IMR-90 (cell line): ENCODE measurements around the gene PCOLCE2. TPM values are rescaled to one million over a fixed set of nuclear protein-coding genes. Genes with fewer than 3 reads are reported as not detected.

ENCODE experiments used
- ATAC-seq: fragments of 200-7000 bp; cut with Tn5 transposase; 2 replicates; pipeline ENCODE4 v1.9.1; 2020; ENCODE audit warnings: low read depth, mild to moderate bottlenecking, moderate library complexity
- BruUV-seq: library from RNA; stranded (reverse); fragments of 400-500 nt; replicated peaks from 2 replicates; lab custom pipeline; 2021; lab: Mats Ljungman, UMichigan
- CTCF ChIA-PET: fragments of 300-600 bp; formaldehyde crosslinking; extraction: SDS; loops from one replicate; lab custom pipeline; 2021; ENCODE audit warnings: antibody characterized with exemption; lab: Yijun Ruan, JAX
- POLR2A ChIA-PET: fragments of 300-600 bp; sonication (Branson Sonifier 250); formaldehyde crosslinking; loops from one replicate; lab custom pipeline; 2022; ENCODE audit warnings: antibody characterized with exemption; ENCODE audit not compliant: unreplicated experiment; lab: Charles Lee
- DNase-seq: peaks from one replicate; pipeline ENCODE4 v3.0.0; 2013
- H2AFZ ChIP-seq: replicated peaks from 2 replicates; pipeline ENCODE3; 2013; ENCODE audit warnings: low read length, mild to moderate bottlenecking; ENCODE audit not compliant: poor library complexity
- H2AK5ac ChIP-seq: 2 replicates; pipeline ENCODE4 v1.6.1; 2013; ENCODE audit warnings: low read depth, low read length, inconsistent platforms
- H2AK9ac ChIP-seq: replicated peaks from 2 replicates; pipeline ENCODE3; 2013; ENCODE audit warnings: mild to moderate bottlenecking, low read depth, low read length, moderate library complexity; ENCODE audit not compliant: poor library complexity
- H2BK120ac ChIP-seq: 2 replicates; pipeline ENCODE4 v1.6.1; 2013; ENCODE audit warnings: low read depth, low read length, inconsistent platforms
- H2BK15ac ChIP-seq: 3 replicates; pipeline ENCODE4 v1.6.1; 2013; ENCODE audit warnings: low read depth, low read length, inconsistent platforms
- H2BK20ac ChIP-seq: 2 replicates; pipeline ENCODE4 v1.6.1; 2013; ENCODE audit warnings: low read depth, mild to moderate bottlenecking, inconsistent platforms, low read length, moderate library complexity
- H2BK5ac ChIP-seq: 2 replicates; pipeline ENCODE4 v1.6.1; 2013; ENCODE audit warnings: mild to moderate bottlenecking, low read depth, low read length, inconsistent platforms; ENCODE audit not compliant: poor library complexity, severe bottlenecking
- H3K14ac ChIP-seq: replicated peaks from 2 replicates; pipeline ENCODE4 v1.6.1; 2013; ENCODE audit warnings: low read depth, low read length, inconsistent platforms
- H3K18ac ChIP-seq: 2 replicates; pipeline ENCODE4 v1.6.1; 2013; ENCODE audit warnings: low read depth, low read length, control low read depth
- H3K23ac ChIP-seq: 2 replicates; pipeline ENCODE4 v1.6.1; 2013; ENCODE audit warnings: low read depth, low read length, inconsistent platforms
- H3K27ac ChIP-seq: 2 replicates; pipeline ENCODE4 v1.5.1; 2013; ENCODE audit warnings: mild to moderate bottlenecking, control low read depth, low read length; ENCODE audit not compliant: insufficient read depth
- H3K27me3 ChIP-seq: 2 replicates; pipeline ENCODE4 v1.6.1; 2013; ENCODE audit warnings: low read length; ENCODE audit not compliant: control insufficient read depth, insufficient read depth
- H3K36me3 ChIP-seq: 2 replicates; pipeline ENCODE4 v1.6.1; 2013; ENCODE audit warnings: low read length, mixed read lengths; ENCODE audit not compliant: control insufficient read depth, insufficient read depth
- H3K4ac ChIP-seq: 2 replicates; pipeline ENCODE4 v1.6.1; 2013; ENCODE audit warnings: low read depth, low read length, inconsistent platforms
- H3K4me1 ChIP-seq: 2 replicates; pipeline ENCODE4 v1.6.1; 2013; ENCODE audit warnings: low read length, mixed read lengths; ENCODE audit not compliant: control insufficient read depth, insufficient read depth
- H3K4me2 ChIP-seq: 2 replicates; pipeline ENCODE4 v1.6.1; 2013; ENCODE audit warnings: low read depth, mild to moderate bottlenecking, control low read depth, low read length, moderate library complexity
- H3K4me3 ChIP-seq: 2 replicates; pipeline ENCODE4 v1.5.1; 2013; ENCODE audit warnings: low read depth, mild to moderate bottlenecking, control low read depth, low read length, moderate library complexity; ENCODE audit not compliant: insufficient read depth
- H3K56ac ChIP-seq: 2 replicates; pipeline ENCODE4 v1.6.1; 2013; ENCODE audit warnings: low read length, inconsistent platforms; ENCODE audit not compliant: insufficient read depth; ENCODE audit errors: extremely low read depth
- H3K79me1 ChIP-seq, 2 experiments: 2 replicates each; pipeline ENCODE4 v1.6.1; 2013; ENCODE audit warnings: low read length in 2 of 2, inconsistent platforms in 1 of 2, low read depth in 1 of 2
- H3K9ac ChIP-seq: 2 replicates; pipeline ENCODE4 v1.6.1; 2013; ENCODE audit warnings: low read depth, low read length, control low read depth
- H3K9me1 ChIP-seq: 2 replicates; pipeline ENCODE4 v1.6.1; 2013; ENCODE audit warnings: low read length, inconsistent platforms; ENCODE audit not compliant: insufficient read depth
- H3K9me3 ChIP-seq: 2 replicates; pipeline ENCODE4 v1.6.1; 2013; ENCODE audit warnings: low read length; ENCODE audit not compliant: control insufficient read depth, insufficient read depth
- H4K20me1 ChIP-seq: 2 replicates; pipeline ENCODE4 v1.6.1; 2013; ENCODE audit warnings: low read length, inconsistent platforms; ENCODE audit not compliant: insufficient read depth
- H4K5ac ChIP-seq: 2 replicates; pipeline ENCODE4 v1.6.1; 2013; ENCODE audit warnings: mild to moderate bottlenecking, low read depth, low read length, control low read depth
- H4K8ac ChIP-seq, 2 experiments: 2 replicates each; pipeline ENCODE4 v1.6.1; 2013; ENCODE audit warnings: low read depth in 2 of 2, low read length in 2 of 2, control low read depth in 1 of 2, inconsistent platforms in 1 of 2
- H4K91ac ChIP-seq: 2 replicates; pipeline ENCODE4 v1.6.1; 2013; ENCODE audit warnings: low read depth, low read length, inconsistent platforms; ENCODE audit not compliant: insufficient read depth
- BHLHE40 ChIP-seq: fragments of 150-350 bp; IDR thresholded peaks from 2 replicates; pipeline ENCODE4 v1.6.1; 2016; ENCODE audit warnings: mild to moderate bottlenecking, low read depth, low read length
- CEBPB ChIP-seq: IDR thresholded peaks from 2 replicates; pipeline ENCODE4 v1.6.1; 2012; ENCODE audit warnings: low read depth, low read length, improper control_type of control experiment
- CHD1 ChIP-seq: IDR thresholded peaks from 2 replicates; pipeline ENCODE4 v1.6.1; 2012; ENCODE audit warnings: low read depth, low read length, improper control_type of control experiment
- CTCF ChIP-seq: conservative IDR thresholded peaks from 2 replicates; pipeline ENCODE4 v1.5.1; 2012; ENCODE audit warnings: mild to moderate bottlenecking, low read depth, low read length, improper control_type of control experiment
- FOS ChIP-seq: fragments of 150-350 bp; IDR thresholded peaks from 2 replicates; pipeline ENCODE4 v1.6.1; 2016; ENCODE audit warnings: low read depth, low read length
- MAFK ChIP-seq: IDR thresholded peaks from 2 replicates; pipeline ENCODE4 v1.6.1; 2012; ENCODE audit warnings: low read depth, low read length, improper control_type of control experiment
- MXI1 ChIP-seq: IDR thresholded peaks from 2 replicates; pipeline ENCODE4 v1.6.1; 2012; ENCODE audit warnings: low read depth, mild to moderate bottlenecking, low read length, moderate library complexity, borderline replicate concordance
- NFE2L2 ChIP-seq: fragments of 150-350 bp; IDR thresholded peaks from 2 replicates; pipeline ENCODE4 v1.6.1; 2016; ENCODE audit warnings: low read depth, mild to moderate bottlenecking, low read length
- RAD21 ChIP-seq: IDR thresholded peaks from 2 replicates; pipeline ENCODE4 v1.6.1; 2012; ENCODE audit warnings: low read length, improper control_type of control experiment
- RCOR1 ChIP-seq: IDR thresholded peaks from 2 replicates; pipeline ENCODE4 v1.6.1; 2012; ENCODE audit warnings: mild to moderate bottlenecking, low read length, improper control_type of control experiment; ENCODE audit not compliant: insufficient replicate concordance
- RFX5 ChIP-seq: IDR thresholded peaks from 2 replicates; pipeline ENCODE4 v1.8.0; 2012; ENCODE audit warnings: low read depth, mild to moderate bottlenecking, low read length, moderate library complexity
- SMC3 ChIP-seq: fragments of 150-350 bp; IDR thresholded peaks from 2 replicates; pipeline ENCODE4 v1.6.1; 2016; ENCODE audit warnings: low read depth, mild to moderate bottlenecking, antibody characterized with exemption, low read length, moderate library complexity
- WGBS, 2 experiments: methylation state at CpG; one replicate each; pipeline versions ENCODE4 v1.1.5 to v1.1.7; 2013; ENCODE audit warnings: missing lambda C conversion rate in 2 of 2; ENCODE audit not compliant: insufficient read length in 1 of 2; ENCODE audit errors: extremely low coverage in 2 of 2; 5-methylcytosine and 5-hydroxymethylcytosine counted together
- dilution Hi-C: fragments of 300-500 bp; cut with HindIII; formaldehyde crosslinking; loops from one replicate; pipeline ENCODE4 v1.14.3; 2018; ENCODE audit warnings: low sequenced_read_pairs; ENCODE audit not compliant: unreplicated experiment
- in situ Hi-C: fragments of 300-500 bp; cut with MboI; formaldehyde crosslinking; loops from 3 replicates; pipeline ENCODE4 v1.14.3; 2019; ENCODE audit warnings: low sequenced_read_pairs, inconsistent platforms, mixed read lengths
- intact Hi-C: fragments of 100-400 bp; cut with micrococcal nuclease; formaldehyde crosslinking; loops from 2 replicates; pipeline ENCODE4 v1.10.0; 2022
- polyA plus RNA-seq, 3 experiments: library from polyadenylated mRNA; depleted of rRNA; stranded (reverse); fragments of >200 nt; gene quantifications; 2 replicates each; pipeline ENCODE4 v1.2.3, GENCODE V29; 2012; ENCODE audit warnings: low replicate concordance in 1 of 3
- total RNA-seq: library from RNA; depleted of rRNA; stranded (reverse); fragments of >200 nt; gene quantifications from 2 replicates; pipeline ENCODE4 v1.2.3, GENCODE V29; 2012
- TF ChIP-seq, protein P1 (sequence below): fragments of 150-350 bp; IDR thresholded peaks from 2 replicates; pipeline ENCODE4 v1.6.1; 2017; ENCODE audit warnings: mild to moderate bottlenecking, antibody characterized with exemption, low read length, low read depth
- TF ChIP-seq, protein P2 (sequence below): fragments of 150-350 bp; IDR thresholded peaks from 2 replicates; pipeline ENCODE4 v1.6.1; 2016; ENCODE audit warnings: low read depth, mild to moderate bottlenecking, low read length, moderate library complexity, borderline replicate concordance

PCOLCE2 gene
- total and polyA plus RNA-seq, 2 of the 4 experiments (the other 2 are of a cell fraction) = 0.50 to 0.54 TPM

- no peak overlapping the region for H3K4ac ChIP-seq
- DNase-seq (peak; percentile 70), ATAC-seq (peak; percentile 100)
- H2BK5ac ChIP-seq = no peak overlapping the region
- no peaks in the 10 kb centered on the region for H3K9me3 ChIP-seq
- no peak overlapping the region for H2BK15ac ChIP-seq
- no peaks in the 10 kb centered on the region for H3K36me3 ChIP-seq
- no peaks in the 10 kb centered on the region for H3K4me1 ChIP-seq
- intact Hi-C loops = loop anchor here (1.0 kb wide), 3 partner anchors 158 to 934 kb away; no protein-coding TSS in a partner anchor
- no peak overlapping the region for H3K9ac ChIP-seq
- H4K20me1 ChIP-seq = no peaks in the 10 kb centered on the region
- H3K9me1 ChIP-seq = no peaks in the 10 kb centered on the region
- no peak overlapping the region for H2BK20ac ChIP-seq
- no peak overlapping the region for H2AFZ ChIP-seq
- no TSS peak for BruUV-seq
- H3K56ac ChIP-seq = no peak overlapping the region
- H4K5ac ChIP-seq = no peak overlapping the region
- in situ Hi-C loops = no loop called here
- H3K27me3 ChIP-seq = peaks cover 15% of the 10 kb centered on the region
- 0% methylated on average over 3 of the region's 9 CpGs; no CpG with 5 or more reads in 1 of the 2 experiments for WGBS, 2 experiments
- H3K14ac ChIP-seq = no peak overlapping the region
- H2AK9ac ChIP-seq = no peak overlapping the region
- no peak overlapping the region for H3K23ac ChIP-seq
- no peak overlapping the region for H3K18ac ChIP-seq
- TF ChIP-seq NFE2L2 (no peak), MXI1 (no peak), FOS (no peak), RCOR1 (no peak), CHD1 (no peak), RAD21 (peak; percentile 87), MAFK (no peak), SMC3 (peak; percentile 79), CEBPB (no peak), BHLHE40 (no peak), RFX5 (no peak), CTCF (peak; percentile 82)
- TF ChIP-seq, protein P1, sequence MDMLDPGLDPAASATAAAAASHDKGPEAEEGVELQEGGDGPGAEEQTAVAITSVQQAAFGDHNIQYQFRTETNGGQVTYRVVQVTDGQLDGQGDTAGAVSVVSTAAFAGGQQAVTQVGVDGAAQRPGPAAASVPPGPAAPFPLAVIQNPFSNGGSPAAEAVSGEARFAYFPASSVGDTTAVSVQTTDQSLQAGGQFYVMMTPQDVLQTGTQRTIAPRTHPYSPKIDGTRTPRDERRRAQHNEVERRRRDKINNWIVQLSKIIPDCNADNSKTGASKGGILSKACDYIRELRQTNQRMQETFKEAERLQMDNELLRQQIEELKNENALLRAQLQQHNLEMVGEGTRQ = no peak
- TF ChIP-seq, protein P2, sequence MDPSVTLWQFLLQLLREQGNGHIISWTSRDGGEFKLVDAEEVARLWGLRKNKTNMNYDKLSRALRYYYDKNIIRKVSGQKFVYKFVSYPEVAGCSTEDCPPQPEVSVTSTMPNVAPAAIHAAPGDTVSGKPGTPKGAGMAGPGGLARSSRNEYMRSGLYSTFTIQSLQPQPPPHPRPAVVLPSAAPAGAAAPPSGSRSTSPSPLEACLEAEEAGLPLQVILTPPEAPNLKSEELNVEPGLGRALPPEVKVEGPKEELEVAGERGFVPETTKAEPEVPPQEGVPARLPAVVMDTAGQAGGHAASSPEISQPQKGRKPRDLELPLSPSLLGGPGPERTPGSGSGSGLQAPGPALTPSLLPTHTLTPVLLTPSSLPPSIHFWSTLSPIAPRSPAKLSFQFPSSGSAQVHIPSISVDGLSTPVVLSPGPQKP = no peak
- no peaks in the 10 kb centered on the region for H3K79me1 ChIP-seq
- H4K8ac ChIP-seq = no peak overlapping the region
- H3K4me2 ChIP-seq = no peak overlapping the region
- H4K91ac ChIP-seq = no peak overlapping the region
- no peak overlapping the region for H3K27ac ChIP-seq
- no peak overlapping the region for H3K4me3 ChIP-seq
- H2BK120ac ChIP-seq = no peak overlapping the region
- no peak overlapping the region for H2AK5ac ChIP-seq
- POLR2A ChIA-PET = no interaction called here
- dilution Hi-C loops = no loop called here
- CTCF ChIA-PET = interaction anchor here (0.5 to 2.1 kb wide), 20 partner anchors 10 to 239 kb away, joined by 3 to 12 read pairs (median 4); partner anchors contain the start of gene U2SURP
These were observed 60.1 kb downstream of the PCOLCE2 start for GRCh38 chr3:142828703-142829305.
